GM23248 (cell line): Measurements from ENCODE around the gene BICC1. TPM values are rescaled to one million over a fixed set of nuclear protein-coding genes. Genes with fewer than 3 reads are reported as not detected.
"Not testable (repeated sequence)": the region's sequence is repeated elsewhere in the genome, so short reads cannot be mapped to it uniquely, and the experiment has no call there.

Source experiments
- DNase-seq: peaks from one replicate; pipeline ENCODE4 v3.0.0-alpha.2; 2015
- H2AFZ ChIP-seq: fragments of 200-600 bp; sonication (generic); 2 replicates; pipeline ENCODE4 v1.6.1; 2016; ENCODE audit warnings: antibody characterized with exemption
- H3F3A ChIP-seq: fragments of 200-600 bp; sonication (generic); 2 replicates; pipeline ENCODE4 v1.6.1; 2016; ENCODE audit warnings: mild to moderate bottlenecking, antibody characterized with exemption, mixed run types; ENCODE audit not compliant: insufficient read depth
- H3K27ac ChIP-seq: fragments of 200-600 bp; sonication (generic); 2 replicates; pipeline ENCODE4 v1.5.1; 2016; ENCODE audit warnings: mild to moderate bottlenecking
- H3K27me3 ChIP-seq: fragments of 200-600 bp; sonication (generic); replicated peaks from 2 replicates; pipeline ENCODE4 v1.6.1; 2016; ENCODE audit warnings: mild to moderate bottlenecking; ENCODE audit not compliant: insufficient read depth
- H3K36me3 ChIP-seq: fragments of 200-600 bp; sonication (generic); 2 replicates; pipeline ENCODE4 v1.6.1; 2016; ENCODE audit warnings: low read depth, mild to moderate bottlenecking
- H3K4me1 ChIP-seq: fragments of 200-600 bp; sonication (generic); 2 replicates; pipeline ENCODE4 v1.6.1; 2016; ENCODE audit warnings: mild to moderate bottlenecking; ENCODE audit not compliant: insufficient read depth
- H3K4me2 ChIP-seq: fragments of 200-600 bp; sonication (generic); one replicate; pipeline ENCODE4 v1.6.1; 2016; ENCODE audit warnings: mild to moderate bottlenecking; ENCODE audit not compliant: unreplicated experiment
- H3K4me3 ChIP-seq: fragments of 200-600 bp; sonication (generic); 2 replicates; pipeline ENCODE4 v1.5.1; 2016; ENCODE audit warnings: mild to moderate bottlenecking
- H3K79me2 ChIP-seq: fragments of 200-600 bp; sonication (generic); 2 replicates; pipeline ENCODE4 v1.6.1; 2016; ENCODE audit warnings: mild to moderate bottlenecking; ENCODE audit not compliant: insufficient read depth
- H3K9ac ChIP-seq: fragments of 200-600 bp; sonication (generic); 2 replicates; pipeline ENCODE4 v1.6.1; 2016; ENCODE audit warnings: mild to moderate bottlenecking
- H3K9me2 ChIP-seq: fragments of 200-600 bp; sonication (generic); 2 replicates; pipeline ENCODE4 v1.6.1; 2016; ENCODE audit warnings: mixed run types, mild to moderate bottlenecking, moderate library complexity; ENCODE audit not compliant: insufficient read depth
- H3K9me3 ChIP-seq: fragments of 200-600 bp; sonication (generic); one replicate; pipeline ENCODE4 v1.6.1; 2017; ENCODE audit warnings: low read depth
- H4K20me1 ChIP-seq: fragments of 200-600 bp; sonication (generic); 2 replicates; pipeline ENCODE4 v1.6.0; 2016; ENCODE audit not compliant: insufficient read depth
- EZH2 ChIP-seq: fragments of 200-600 bp; sonication (generic); IDR thresholded peaks from 2 replicates; pipeline ENCODE4 v1.6.1; 2018; ENCODE audit warnings: antibody characterized with exemption, mild to moderate bottlenecking; ENCODE audit not compliant: insufficient read depth, poor library complexity, severe bottlenecking
- EZH2phosphoT487 ChIP-seq: fragments of 200-600 bp; sonication (generic); IDR thresholded peaks from 2 replicates; pipeline ENCODE4 v1.6.1; 2018; ENCODE audit warnings: antibody characterized with exemption, moderate library complexity, mild to moderate bottlenecking, low read depth; ENCODE audit not compliant: insufficient read depth
- WGBS, 2 experiments: methylation state at CpG; one replicate each; pipeline ENCODE4 v1.1.6; 2015 to 2017; ENCODE audit warnings: low lambda C conversion rate in 2 of 2, low coverage in 1 of 2; ENCODE audit errors: missing lambda C conversion rate in 2 of 2; 5-methylcytosine and 5-hydroxymethylcytosine counted together
- in situ Hi-C: fragments of 300-500 bp; cut with MboI; formaldehyde crosslinking; loops from 2 replicates; pipeline ENCODE4 v1.15.0; 2020
- polyA plus RNA-seq: library from polyadenylated mRNA; unstranded; fragments of >200 nt; fragmentation: Nextera tagmentation; extraction: Ambion mirVana; gene quantifications from 2 replicates; pipeline ENCODE4 v1.2.1, GENCODE V29; 2016
- total RNA-seq: library from RNA; depleted of rRNA; stranded (reverse); fragments of >200 nt; shearing (Covaris generic); gene quantifications from 2 replicates; pipeline ENCODE4 v1.2.3, GENCODE V29; 2014

Gene BICC1
- total and polyA plus RNA-seq, 2 experiments from 2014 or later, result 80.5 to 97.0 TPM

DNA sequence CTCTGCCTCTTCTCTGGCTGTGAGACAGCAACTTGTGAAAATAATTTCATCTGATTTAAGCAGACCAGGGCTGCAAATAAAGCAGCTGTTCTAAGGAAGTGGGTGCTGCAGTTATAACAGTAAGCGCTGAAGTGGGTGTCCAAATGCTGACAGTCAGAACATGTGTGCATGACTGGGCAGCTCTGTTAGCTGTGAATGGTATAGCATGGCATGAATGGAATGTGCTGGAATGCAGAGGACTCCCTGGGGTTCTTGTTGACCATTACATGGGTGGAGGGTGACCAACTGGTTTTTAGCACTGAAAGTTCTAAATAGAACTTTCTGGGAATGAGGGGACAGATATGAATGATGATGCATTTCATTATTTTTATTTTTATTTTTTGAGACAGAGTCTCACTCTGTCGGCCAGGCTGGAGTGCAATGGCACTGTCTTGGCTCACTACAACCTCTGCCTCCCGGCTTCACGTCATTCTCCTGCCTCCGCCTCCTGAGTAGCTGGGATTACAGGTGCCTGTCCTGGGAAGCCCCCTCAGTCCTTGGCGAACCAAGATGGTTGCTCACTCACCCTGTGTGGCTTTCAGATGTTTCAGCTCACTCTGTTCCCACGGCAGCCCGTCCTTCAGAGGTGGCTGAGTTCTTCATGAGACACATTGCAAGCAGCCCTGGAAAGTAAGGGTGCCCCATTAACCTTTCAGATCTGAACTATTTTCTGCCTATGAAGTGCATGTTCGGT lies 344.0 kb downstream of the BICC1 start:
- no peaks in the 10 kb centered on the region for H3K27me3 ChIP-seq
- in situ Hi-C loops, result no loop called here
- no peaks in the 10 kb centered on the region for H3K79me2 ChIP-seq
- H3K9me2 ChIP-seq, result no peaks in the 10 kb centered on the region
- no peaks in the 10 kb centered on the region for H3K9me3 ChIP-seq
- WGBS, 2 experiments, result 15 to 18% methylated on average over 8 to 9 of the region's 9 CpGs
- H3K9ac ChIP-seq, result peak overlapping the region; percentile 43
- peak overlapping the region; percentile 48; the same call in 1 of the 2 replicates for H3K4me3 ChIP-seq
- no peaks in the 10 kb centered on the region for H4K20me1 ChIP-seq
- H3F3A ChIP-seq, result peaks cover 15% of the 10 kb centered on the region
- peaks cover 24% of the 10 kb centered on the region for H3K4me1 ChIP-seq
- peak overlapping the region; percentile 77 for H3K27ac ChIP-seq
- peak overlapping the region; percentile 60 for H2AFZ ChIP-seq
- DNase-seq, result peak; percentile 95
- no peaks in the 10 kb centered on the region for H3K36me3 ChIP-seq
- no peak for TF ChIP-seq EZH2phosphoT487
- TF ChIP-seq EZH2, result no peak
- H3K4me2 ChIP-seq, result peak overlapping the region; percentile 80

DNA sequence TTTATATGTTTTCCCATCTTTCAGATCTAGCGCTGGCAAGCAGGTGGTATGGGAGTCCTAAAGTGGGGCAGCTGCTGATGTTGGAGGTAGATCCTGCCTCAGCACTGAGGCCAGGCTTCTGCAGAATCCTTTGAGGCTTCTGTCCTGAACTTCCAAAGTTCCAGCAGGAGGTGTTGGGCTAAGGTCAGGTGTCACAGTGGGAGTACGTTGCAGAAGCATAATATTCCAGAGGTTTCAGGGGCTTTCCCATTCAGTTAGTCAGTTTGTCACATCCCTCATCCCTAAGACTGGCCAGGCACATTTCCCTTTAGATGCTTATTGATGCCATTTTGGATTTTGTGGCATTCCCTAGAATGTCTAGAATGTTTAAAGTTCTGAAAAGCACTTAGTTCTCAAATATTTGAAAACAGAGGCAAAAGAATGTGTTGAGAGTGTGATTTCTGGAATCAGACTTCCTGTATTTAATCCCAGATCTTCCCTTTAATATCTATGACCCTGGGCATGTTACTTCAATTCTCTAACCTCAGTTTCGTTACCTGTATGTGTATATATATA lies 344.7 kb downstream of the BICC1 start:
- H4K20me1 ChIP-seq, result no peaks in the 10 kb centered on the region
- no peaks in the 10 kb centered on the region for H3K9me3 ChIP-seq
- no peak for TF ChIP-seq EZH2phosphoT487
- TF ChIP-seq EZH2, result no peak
- DNase-seq, result no peak
- H3K4me3 ChIP-seq, result 0 out of 2 replicates have a peak overlapping the region, but pooled peaks have one; percentile 48
- no peaks in the 10 kb centered on the region for H3K27me3 ChIP-seq
- H3K36me3 ChIP-seq, result no peaks in the 10 kb centered on the region
- peaks cover 15% of the 10 kb centered on the region for H3F3A ChIP-seq
- peak overlapping the region; percentile 77 for H3K27ac ChIP-seq
- H2AFZ ChIP-seq, result peak overlapping the region; percentile 60
- WGBS, 2 experiments, result 80 to 83% methylated on average over 3 of the region's 3 CpGs
- H3K9me2 ChIP-seq, result no peaks in the 10 kb centered on the region
- H3K4me1 ChIP-seq, result peaks cover 24% of the 10 kb centered on the region
- H3K79me2 ChIP-seq, result no peaks in the 10 kb centered on the region
- peak overlapping the region; percentile 36; the same call in 1 of the 2 replicates for H3K9ac ChIP-seq
- peak overlapping the region; percentile 80 for H3K4me2 ChIP-seq
- in situ Hi-C loops, result no loop called here

DNA sequence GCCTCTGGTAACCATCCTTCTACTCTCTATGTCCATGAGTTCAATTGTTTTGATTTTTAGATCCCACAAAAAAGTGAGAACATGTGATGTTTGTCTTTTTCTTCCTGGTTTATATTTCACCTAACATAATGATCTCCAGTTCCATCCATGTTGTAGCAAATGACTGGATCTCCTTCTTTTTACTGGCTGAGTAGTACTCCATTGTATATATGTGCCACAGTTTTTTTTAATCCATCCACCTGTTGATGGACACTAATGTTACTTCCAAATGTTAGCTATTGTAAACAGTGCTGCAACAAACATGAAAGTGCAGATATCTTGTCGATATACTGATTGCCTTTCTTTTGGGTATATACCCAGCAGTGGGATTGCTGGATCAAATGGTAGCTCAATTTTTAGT lies 345.5 kb downstream of the BICC1 start:
- DNase-seq, H3K4me3 ChIP-seq, H3K9me2 ChIP-seq, H3K36me3 ChIP-seq, H4K20me1 ChIP-seq, H3K9ac ChIP-seq, in situ Hi-C loops, H3K4me2 ChIP-seq, H3K27me3 ChIP-seq, H2AFZ ChIP-seq, H3K79me2 ChIP-seq, H3K27ac ChIP-seq, H3K9me3 ChIP-seq: not testable (repeated sequence)
- H3F3A ChIP-seq, result peaks cover 15% of the 10 kb centered on the region
- WGBS, 2 experiments, result 97 to 100% methylated on average over 1 of the region's 1 CpG
- peaks cover 24% of the 10 kb centered on the region for H3K4me1 ChIP-seq

DNA sequence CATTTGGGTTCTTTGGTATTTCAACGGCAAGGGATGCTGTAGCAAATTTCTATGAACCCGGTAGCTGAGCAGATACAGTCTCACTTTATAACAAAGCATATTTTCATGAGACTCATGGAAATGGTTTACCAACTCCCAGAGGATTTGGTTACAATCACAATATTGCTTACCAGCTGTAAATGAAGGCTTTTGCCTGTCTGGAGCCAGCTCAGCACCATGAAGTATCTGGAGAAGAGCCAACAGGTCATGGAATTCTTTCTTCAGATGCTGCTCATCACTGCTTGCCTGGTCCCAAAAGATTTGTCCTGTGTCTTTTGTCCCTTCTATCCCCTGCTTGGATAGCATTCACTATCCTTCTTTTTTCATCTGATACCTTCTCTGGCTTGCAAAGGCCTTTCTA lies 346.9 kb downstream of the BICC1 start:
- no peaks in the 10 kb centered on the region for H3K27me3 ChIP-seq
- no peak overlapping the region for H3K4me2 ChIP-seq
- no peaks in the 10 kb centered on the region for H4K20me1 ChIP-seq
- no peak overlapping the region for H3K4me3 ChIP-seq
- peaks cover 24% of the 10 kb centered on the region for H3K4me1 ChIP-seq
- H2AFZ ChIP-seq, result no peak overlapping the region
- no peak overlapping the region for H3K27ac ChIP-seq
- TF ChIP-seq EZH2, result no peak
- no peak for TF ChIP-seq EZH2phosphoT487
- 97 to 98% methylated on average over 2 of the region's 2 CpGs for WGBS, 2 experiments
- H3K9me2 ChIP-seq, result no peaks in the 10 kb centered on the region
- in situ Hi-C loops, result no loop called here
- no peaks in the 10 kb centered on the region for H3K36me3 ChIP-seq
- H3K9me3 ChIP-seq, result no peaks in the 10 kb centered on the region
- no peak overlapping the region for H3K9ac ChIP-seq
- DNase-seq, result no peak
- peaks cover 15% of the 10 kb centered on the region for H3F3A ChIP-seq
- H3K79me2 ChIP-seq, result no peaks in the 10 kb centered on the region

DNA sequence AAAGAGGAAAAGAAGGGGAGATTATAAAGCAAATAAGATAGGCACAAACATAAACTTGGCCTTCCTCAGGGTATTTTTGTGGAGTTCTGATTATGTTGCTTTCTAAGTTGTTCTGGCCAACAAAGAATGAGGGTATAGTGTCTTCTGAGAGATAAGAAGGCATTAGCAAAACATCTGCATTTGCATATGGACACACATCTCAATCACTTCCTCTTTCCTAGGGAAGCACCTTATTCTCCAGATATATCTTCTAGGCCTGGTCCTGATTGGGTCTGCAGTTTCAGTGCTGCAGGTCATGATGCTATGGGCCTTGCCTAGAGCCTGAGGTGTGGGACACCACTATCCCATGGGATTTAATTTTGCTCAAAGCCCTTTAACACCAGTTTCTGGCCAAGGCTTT lies 355.0 kb downstream of the BICC1 start:
- Histone ChIP-seq H2AFZ (no peak overlapping the region), H3K4me1 (peaks cover 16% of the 10 kb centered on the region), H3K36me3 (no peaks in the 10 kb centered on the region), H3K4me2 (no peak overlapping the region), H3K27me3 (no peaks in the 10 kb centered on the region), H3K27ac (no peak overlapping the region), H4K20me1 (no peaks in the 10 kb centered on the region), H3K9ac (no peak overlapping the region), H3F3A (peaks cover 21% of the 10 kb centered on the region; the same call in 1 of the 2 replicates), H3K79me2 (no peaks in the 10 kb centered on the region), H3K4me3 (no peak overlapping the region), H3K9me2 (0 out of 2 replicates have a peak, but pooled peaks cover 3% of the 10 kb centered on the region), H3K9me3 (no peaks in the 10 kb centered on the region)
- no peak for TF ChIP-seq EZH2phosphoT487
- TF ChIP-seq EZH2, result no peak
- no peak for DNase-seq
- in situ Hi-C loops, result no loop called here
